ENCODE results near the gene SCGB1C1.
"Not testable (repeated sequence)": the region's sequence is repeated elsewhere in the genome, so short reads cannot be mapped to it uniquely, and the experiment has no call there.

Gene SCGB1C1
- long read RNA-seq: 0 reads

GRCh38 chr11:192674-193128 lies at the start of gene SCGB1C1:
Gene SCGB1C1 (plus strand): TSS chr11:193078. CDS start chr11:193100, 22 bp downstream.
- not testable (repeated sequence) for H3K4me3 ChIP-seq (replicated peaks; ENCODE audit: insufficient read depth, low read length); H3K27ac ChIP-seq (replicated peaks); H3K27me3 ChIP-seq (ENCODE audit: insufficient read depth, poor library complexity, severe bottlenecking); DNase-seq (ENCODE audit: low read depth in 1 of 2, low spot score in 1 of 2)

DNA sequence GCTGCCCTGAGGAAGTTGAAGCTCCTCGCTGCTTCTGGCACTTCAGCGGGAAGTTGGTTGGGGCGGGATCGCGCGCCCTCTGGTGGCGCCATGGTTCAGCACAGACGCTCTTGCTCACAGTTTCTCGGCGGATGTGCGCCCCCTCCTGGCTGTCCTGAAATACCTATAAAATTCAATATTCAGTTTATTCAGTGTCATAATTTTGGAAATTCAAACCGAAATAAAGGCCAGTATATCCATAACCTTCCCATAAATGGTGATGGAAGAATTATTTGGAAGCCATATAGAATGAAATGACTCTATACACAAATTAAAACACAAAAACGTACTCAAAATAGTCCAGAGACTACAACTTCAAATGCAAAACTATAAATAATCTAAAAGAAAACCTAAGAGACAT lies 12.6 kb upstream of the SCGB1C1 start:
- not testable (repeated sequence) for H3K4me3 ChIP-seq (replicated peaks; ENCODE audit: insufficient read depth, low read length); DNase-seq (ENCODE audit: low read depth in 1 of 2, low spot score in 1 of 2); H3K27ac ChIP-seq (replicated peaks); H3K27me3 ChIP-seq (ENCODE audit: insufficient read depth, poor library complexity, severe bottlenecking)

- H3K27me3 ChIP-seq (ENCODE audit: insufficient read depth, poor library complexity, severe bottlenecking); DNase-seq (ENCODE audit: low read depth in 1 of 2, low spot score in 1 of 2); H3K27ac ChIP-seq (replicated peaks); H3K4me3 ChIP-seq (replicated peaks; ENCODE audit: insufficient read depth, low read length): not testable (repeated sequence)
Measured at GRCh38 chr11:189200-189783, 3.6 kb upstream of the SCGB1C1 start.

GRCh38 chr11:189843-190311 lies 3.0 kb upstream of the SCGB1C1 start:
- DNase-seq (ENCODE audit: low read depth in 1 of 2, low spot score in 1 of 2): peak in 1 of 2 experiments; percentile 55
- not testable (repeated sequence) for H3K27me3 ChIP-seq (ENCODE audit: insufficient read depth, poor library complexity, severe bottlenecking); H3K4me3 ChIP-seq (replicated peaks; ENCODE audit: insufficient read depth, low read length); H3K27ac ChIP-seq (replicated peaks)

GRCh38 chr11:190546-190945 lies 2.3 kb upstream of the SCGB1C1 start:
- DNase-seq (ENCODE audit: low read depth in 1 of 2, low spot score in 1 of 2); H3K27ac ChIP-seq (replicated peaks); H3K4me3 ChIP-seq (replicated peaks; ENCODE audit: insufficient read depth, low read length); H3K27me3 ChIP-seq (ENCODE audit: insufficient read depth, poor library complexity, severe bottlenecking): not testable (repeated sequence)

DNA sequence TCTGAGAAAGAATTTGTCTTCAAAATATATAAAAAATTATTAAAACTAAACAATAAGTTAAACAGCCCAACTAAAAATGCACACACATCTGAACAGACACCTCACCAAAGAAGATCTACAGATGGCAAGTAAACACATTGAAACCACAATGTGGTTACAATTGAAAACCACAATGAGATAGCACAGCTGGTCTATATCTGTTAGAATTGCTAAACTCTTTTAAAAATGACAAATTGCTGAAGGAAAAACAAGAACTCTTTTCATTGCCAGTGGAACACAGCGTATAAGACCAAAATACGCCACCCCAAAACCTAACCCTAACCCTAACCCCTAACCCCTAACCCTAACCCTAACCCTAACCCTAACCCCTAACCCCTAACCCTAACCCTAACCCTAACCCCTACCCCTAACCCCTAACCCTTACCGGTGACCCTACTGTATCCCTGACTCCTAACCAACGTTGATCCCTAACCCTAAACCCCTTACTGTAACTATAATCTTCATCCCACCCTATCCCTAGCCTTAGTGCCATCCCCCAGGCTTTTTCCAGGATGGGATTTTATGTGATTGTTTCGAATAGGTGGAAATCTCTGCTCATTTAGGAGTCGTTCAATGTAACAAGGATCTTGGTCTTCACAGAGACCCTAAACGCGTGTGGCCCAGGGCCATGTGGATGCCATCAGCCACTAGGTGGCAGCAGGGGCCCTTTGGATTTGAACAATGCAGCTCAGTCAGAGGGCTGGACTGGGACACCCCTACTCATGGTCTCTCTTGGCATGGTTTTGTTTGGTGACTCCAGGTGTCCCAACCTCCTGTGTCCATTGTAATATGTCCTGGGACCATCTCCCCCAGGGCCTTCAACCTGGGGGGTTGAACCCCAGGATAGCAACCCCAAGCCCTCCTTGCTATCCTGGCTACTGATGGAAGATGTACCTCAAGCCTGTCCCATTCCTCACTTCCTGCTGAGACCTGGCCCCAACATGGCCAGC lies 1.1 kb upstream of the SCGB1C1 start:
- not testable (repeated sequence) for H3K4me3 ChIP-seq (replicated peaks; ENCODE audit: insufficient read depth, low read length); H3K27me3 ChIP-seq (ENCODE audit: insufficient read depth, poor library complexity, severe bottlenecking); H3K27ac ChIP-seq (replicated peaks)
- DNase-seq (ENCODE audit: low read depth in 1 of 2, low spot score in 1 of 2): peak in 1 of 2 experiments; percentile 9

DNA sequence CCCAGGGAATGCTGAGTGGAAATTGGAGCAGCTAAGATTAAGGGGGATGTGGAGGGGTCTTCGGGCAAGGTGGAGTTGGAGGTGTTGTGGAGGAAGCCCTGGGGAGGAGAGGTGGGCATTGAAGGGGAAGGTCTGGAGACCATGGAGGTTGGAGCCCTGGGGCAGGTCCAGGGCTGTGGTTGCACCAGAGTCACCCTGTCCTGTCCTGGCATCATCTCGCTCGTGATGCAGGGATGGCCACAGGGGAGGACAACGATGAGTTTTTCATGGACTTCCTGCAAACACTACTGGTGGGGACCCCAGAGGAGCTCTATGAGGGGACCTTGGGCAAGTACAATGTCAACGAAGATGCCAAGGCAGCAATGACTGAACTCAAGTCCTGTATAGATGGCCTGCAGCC lies 603 bp downstream of the SCGB1C1 start:
- H3K27me3 ChIP-seq (ENCODE audit: insufficient read depth, poor library complexity, severe bottlenecking); H3K4me3 ChIP-seq (replicated peaks; ENCODE audit: insufficient read depth, low read length); DNase-seq (ENCODE audit: low read depth in 1 of 2, low spot score in 1 of 2); H3K27ac ChIP-seq (replicated peaks): not testable (repeated sequence)

- TF ChIP-seq CTCF (IDR thresholded peaks at IDR 0.05; ENCODE audit: insufficient read depth, low read length) (no peak), GABPA (IDR thresholded peaks at IDR 0.05; ENCODE audit: low read depth) (no peak), SPI1 (IDR thresholded peaks at IDR 0.05; ENCODE audit: borderline replicate concordance, low read depth) (no peak), POLR2AphosphoS5 (IDR thresholded peaks at IDR 0.05; ENCODE audit: low read depth) (no peak), REST (IDR thresholded peaks at IDR 0.05; ENCODE audit: insufficient replicate concordance, low read depth) (no peak)
- Histone ChIP-seq H3K4me3 (replicated peaks; ENCODE audit: insufficient read depth, low read length) (no peak overlapping the region), H3K27ac (replicated peaks) (no peak overlapping the region), H3K27me3 (ENCODE audit: insufficient read depth, poor library complexity, severe bottlenecking) (no peaks in the 10 kb centered on the region)
- peak in 1 of 2 experiments; percentile 0 for DNase-seq (ENCODE audit: low read depth in 1 of 2, low spot score in 1 of 2)
Measured at GRCh38 chr11:196786-197731, 4.2 kb downstream of the SCGB1C1 start.

Measured in HL-60 (cell line).